ENCODE data around the gene LSAMP.

Gene LSAMP

GRCh38 chr3:116186049-116186448 is 259.2 kb downstream of the LSAMP start:
- no peak for DNase-seq (ENCODE audit: low read depth, low spot score)
- H3K27ac ChIP-seq: no peak overlapping the region

- no peak for DNase-seq (ENCODE audit: low read depth, low spot score)
- H3K27ac ChIP-seq: no peak overlapping the region
Observed at GRCh38 chr3:116181159-116181558, 264.1 kb downstream of the LSAMP start.

- no peak overlapping the region for H3K27ac ChIP-seq
- no peak for DNase-seq (ENCODE audit: low read depth, low spot score)
Observed at GRCh38 chr3:116179091-116179490, 266.2 kb downstream of the LSAMP start.

GRCh38 chr3:116176974-116177555 is 268.2 kb downstream of the LSAMP start:
- DNase-seq (ENCODE audit: low read depth, low spot score): no peak
- no peak overlapping the region for H3K27ac ChIP-seq

- no peak for DNase-seq (ENCODE audit: low read depth, low spot score)
- no peak overlapping the region for H3K27ac ChIP-seq
Observed at GRCh38 chr3:116166121-116166520, 279.2 kb downstream of the LSAMP start.

- H3K27ac ChIP-seq: no peak overlapping the region
- DNase-seq (ENCODE audit: low read depth, low spot score): no peak
Observed at GRCh38 chr3:116165641-116166040, 279.6 kb downstream of the LSAMP start.

GRCh38 chr3:116165135-116165534 is 280.2 kb downstream of the LSAMP start:
- no peak for DNase-seq (ENCODE audit: low read depth, low spot score)

GRCh38 chr3:116164039-116164438 is 281.2 kb downstream of the LSAMP start:
- H3K27ac ChIP-seq: no peak overlapping the region
- no peak for DNase-seq (ENCODE audit: low read depth, low spot score)

More at GRCh38 chr3:116165135-116165534, 280.2 kb downstream of the LSAMP start:
- no peak overlapping the region for H3K27ac ChIP-seq

- DNase-seq (ENCODE audit: low read depth, low spot score): no peak
- no peak overlapping the region for H3K27ac ChIP-seq
Observed at GRCh38 chr3:116161575-116162525, 283.4 kb downstream of the LSAMP start.

- no peak overlapping the region for H3K27ac ChIP-seq
- DNase-seq (ENCODE audit: low read depth, low spot score): no peak
Observed at GRCh38 chr3:116160594-116160993, 284.7 kb downstream of the LSAMP start.

GRCh38 chr3:116155841-116156240 is 289.4 kb downstream of the LSAMP start:
- DNase-seq (ENCODE audit: low read depth, low spot score): no peak

GRCh38 chr3:116154389-116154788 is 290.9 kb downstream of the LSAMP start:
- no peak for DNase-seq (ENCODE audit: low read depth, low spot score)

More at GRCh38 chr3:116155841-116156240, 289.4 kb downstream of the LSAMP start:
- no peak overlapping the region for H3K27ac ChIP-seq

GRCh38 chr3:116153174-116153573 is 292.1 kb downstream of the LSAMP start:
- no peak for DNase-seq (ENCODE audit: low read depth, low spot score)
- H3K27ac ChIP-seq: no peak overlapping the region

More at GRCh38 chr3:116154389-116154788, 290.9 kb downstream of the LSAMP start:
- no peak overlapping the region for H3K27ac ChIP-seq

- no peak overlapping the region for H3K27ac ChIP-seq
- DNase-seq (ENCODE audit: low read depth, low spot score): no peak
Observed at GRCh38 chr3:116150655-116151167, 294.6 kb downstream of the LSAMP start.

GRCh38 chr3:116148881-116149851 is 296.1 kb downstream of the LSAMP start:
- DNase-seq (ENCODE audit: low read depth, low spot score): no peak
- peak overlapping the region; percentile 1 for H3K27ac ChIP-seq

GRCh38 chr3:116145613-116146012 is 299.7 kb downstream of the LSAMP start:
- no peak for DNase-seq (ENCODE audit: low read depth, low spot score)
- H3K27ac ChIP-seq: no peak overlapping the region

- H3K27ac ChIP-seq: no peak overlapping the region
- DNase-seq (ENCODE audit: low read depth, low spot score): no peak
Observed at GRCh38 chr3:116141724-116142123, 303.6 kb downstream of the LSAMP start.

- no peak overlapping the region for H3K27ac ChIP-seq
- no peak for DNase-seq (ENCODE audit: low read depth, low spot score)
Observed at GRCh38 chr3:116140100-116140689, 305.1 kb downstream of the LSAMP start.

- DNase-seq (ENCODE audit: low read depth, low spot score): no peak
- no peak overlapping the region for H3K27ac ChIP-seq
Observed at GRCh38 chr3:116139641-116140040, 305.6 kb downstream of the LSAMP start.
